Endothelial cell of umbilical vein (primary cell): ENCODE results near the gene NMNAT3. TPM values are rescaled to one million over a fixed set of nuclear protein-coding genes. Genes with fewer than 3 reads are reported as not detected.

Experiments used
- BruUV-seq: library from RNA; stranded (reverse); fragments of 400-500 nt; replicated peaks from 2 replicates; lab custom pipeline; 2021; lab: Mats Ljungman, UMichigan
- CTCF ChIA-PET: fragments of 300-600, 350-600 bp; sonication (Branson Sonifier 250); formaldehyde crosslinking; loops from one replicate; lab custom pipeline; 2021; ENCODE audit warnings: antibody characterized with exemption, inconsistent platforms; lab: Charles Lee
- POLR2A ChIA-PET: fragments of 300-600, 350-600 bp; sonication (Branson Sonifier 250); formaldehyde crosslinking; loops from one replicate; lab custom pipeline; 2021; ENCODE audit warnings: antibody characterized with exemption, inconsistent platforms; lab: Charles Lee
- DNase-seq: peaks from one replicate; pipeline ENCODE4 v3.0.0-alpha.2; 2011; ENCODE audit warnings: low read depth, low spot score
- FAIRE-seq: peaks from 2 replicates; lab custom pipeline; 2011; peaks lifted over from hg19 to GRCh38; lab: Jason Lieb, UNC
- H2AFZ ChIP-seq: 2 replicates; pipeline ENCODE4 v1.6.0; 2012; ENCODE audit warnings: low read depth, low read length, control low read depth, inconsistent platforms
- H3K27ac ChIP-seq: 2 replicates; pipeline ENCODE4 v1.5.1; 2011; ENCODE audit warnings: low read depth, mild to moderate bottlenecking, control low read depth, low read length, moderate library complexity; ENCODE audit not compliant: insufficient read depth
- H3K27me3 ChIP-seq, 2 experiments: 2 replicates each; pipeline versions ENCODE4 v1.6.0 to v1.6.1; 2011; ENCODE audit warnings: low read length in 2 of 2, mixed read lengths in 1 of 2; ENCODE audit not compliant: control insufficient read depth in 2 of 2, insufficient read depth in 2 of 2
- H3K36me3 ChIP-seq, 2 experiments: 2 replicates in 1 of 2; 3 replicates in 1 of 2; pipeline ENCODE4 v1.5.1; 2011; ENCODE audit warnings: low read length in 2 of 2, mild to moderate bottlenecking in 1 of 2, moderate library complexity in 1 of 2; ENCODE audit not compliant: control insufficient read depth in 2 of 2, insufficient read depth in 2 of 2; ENCODE audit errors: extremely low read depth in 1 of 2
- H3K4me1 ChIP-seq: 3 replicates; pipeline ENCODE4 v1.5.1; 2011; ENCODE audit warnings: mild to moderate bottlenecking, low read length; ENCODE audit not compliant: control insufficient read depth, insufficient read depth; ENCODE audit errors: extremely low read depth
- H3K4me2 ChIP-seq: 2 replicates; pipeline ENCODE4 v1.6.1; 2011; ENCODE audit warnings: low read length, control low read depth, mixed read lengths; ENCODE audit not compliant: insufficient read depth
- H3K4me3 ChIP-seq, 3 experiments: fragments of 200-600 bp in 1 of 3; sonication (generic), shearing (Covaris generic) in 1 of 3; replicated peaks in 1 of 3; 2 replicates each; pipeline ENCODE4 v1.5.1; 2011 to 2016; ENCODE audit warnings: control low read depth in 3 of 3, low read length in 3 of 3, mild to moderate bottlenecking in 2 of 3, inconsistent platforms in 1 of 3, low read depth in 1 of 3, moderate library complexity in 1 of 3; ENCODE audit not compliant: insufficient read depth in 1 of 3
- H3K79me2 ChIP-seq: 2 replicates; pipeline ENCODE4 v1.6.0; 2012; ENCODE audit warnings: low read length, inconsistent platforms; ENCODE audit not compliant: control insufficient read depth, insufficient read depth
- H3K9ac ChIP-seq: replicated peaks from 2 replicates; pipeline ENCODE3; 2011; ENCODE audit warnings: low read length, control low read depth; ENCODE audit not compliant: insufficient read depth; ENCODE audit errors: extremely low read depth
- H3K9me1 ChIP-seq: replicated peaks from 3 replicates; pipeline ENCODE4 v1.6.0; 2011; ENCODE audit warnings: mild to moderate bottlenecking, low read length; ENCODE audit not compliant: control insufficient read depth, insufficient read depth; ENCODE audit errors: extremely low read depth
- H3K9me3 ChIP-seq: replicated peaks from 2 replicates; pipeline ENCODE4 v1.5.1; 2012; ENCODE audit warnings: low read length, inconsistent platforms; ENCODE audit not compliant: control insufficient read depth, insufficient read depth
- H4K20me1 ChIP-seq: replicated peaks from 2 replicates; pipeline ENCODE3; 2011; ENCODE audit warnings: mild to moderate bottlenecking, low read length; ENCODE audit not compliant: control insufficient read depth, insufficient read depth; ENCODE audit errors: extremely low read depth
- CTCF ChIP-seq, 2 donors: IDR thresholded peaks; 1 replicate in 1 of 2; 2 replicates in 1 of 2; pipeline ENCODE4 v1.5.1; 2011; ENCODE audit warnings: low read length in 2 of 2, mild to moderate bottlenecking in 2 of 2, moderate library complexity in 2 of 2, control low read depth in 1 of 2, inconsistent platforms in 1 of 2, low read depth in 1 of 2; ENCODE audit not compliant: insufficient read depth in 1 of 2; ENCODE audit errors: extremely low read depth in 1 of 2
- EZH2 ChIP-seq: IDR thresholded peaks from 2 replicates; pipeline ENCODE4 v1.6.1; 2012; ENCODE audit warnings: borderline replicate concordance, low read depth, mild to moderate bottlenecking, moderate library complexity, low read length, inconsistent platforms; ENCODE audit not compliant: severe bottlenecking
- GATA2 ChIP-seq: IDR thresholded peaks from 2 replicates; pipeline ENCODE4 v1.7.0; 2011; ENCODE audit warnings: low read depth, mild to moderate bottlenecking, moderate library complexity, mixed read lengths, low read length; ENCODE audit not compliant: insufficient read length, insufficient read depth
- MAX ChIP-seq: IDR thresholded peaks from 2 replicates; pipeline ENCODE4 v1.6.1; 2011; ENCODE audit not compliant: insufficient read depth, insufficient read length
- MYC ChIP-seq: IDR thresholded peaks from one replicate; pipeline ENCODE4 v1.6.1; 2011; ENCODE audit warnings: mild to moderate bottlenecking, low read depth, low read length
- POLR2A ChIP-seq: IDR thresholded peaks from 2 replicates; pipeline ENCODE4 v1.6.1; 2012; ENCODE audit warnings: low read depth, mild to moderate bottlenecking, control low read depth, low read length
- POLR2AphosphoS5 ChIP-seq: IDR thresholded peaks from 2 replicates; pipeline ENCODE4 v1.6.1; 2012; ENCODE audit warnings: low read depth, mild to moderate bottlenecking, control low read depth, low read length, moderate library complexity; ENCODE audit not compliant: insufficient read depth
- dilution Hi-C: fragments of 300-500 bp; cut with MboI; formaldehyde crosslinking; loops from one replicate; pipeline ENCODE4 v1.15.0; 2019; ENCODE audit warnings: low sequenced_read_pairs; ENCODE audit not compliant: extremely low pct_ligation_motif_present
- intact Hi-C: fragments of 100-400 bp; cut with micrococcal nuclease; formaldehyde crosslinking; loops from one replicate; pipeline ENCODE4 v1.10.0; 2022
- polyA plus RNA-seq, 4 experiments: library from polyadenylated mRNA; depleted of rRNA in 3 of 4; stranded (reverse) in 3 of 4; unstranded in 1 of 4; fragments of >200 nt; gene quantifications; 2 replicates each; pipeline versions ENCODE4 v1.2.1 to v1.2.3, GENCODE V29; 2011 to 2012; ENCODE audit warnings: missing spikeins in 1 of 4
- total RNA-seq: library from RNA; stranded (reverse); gene quantifications from 2 replicates; pipeline ENCODE4 v1.2.3, GENCODE V29; 2021

Gene NMNAT3
- total and polyA plus RNA-seq, 2 donors (not counting 3 experiments of a cell fraction or from before 2014, with no cell fraction given): 0.59 to 0.60 TPM

- no peaks in the 10 kb centered on the region for H3K4me1 ChIP-seq
- no peaks in the 10 kb centered on the region for H3K9me1 ChIP-seq
- TF ChIP-seq MAX (no peak), GATA2 (no peak), POLR2A (no peak), CTCF (IDR thresholded peaks at IDR 0.05; ENCODE audit: extremely low read depth in 1 of 2, insufficient read depth in 1 of 2, low read depth in 1 of 2, low read length in 2 of 2) (peak in 1 of 2 donors; percentile 24), MYC (no peak), EZH2 (no peak), POLR2AphosphoS5 (no peak)
- intact Hi-C loops (loop anchor here (10.0 kb wide), 1 partner anchor 705 kb away; no protein-coding TSS in a partner anchor), dilution Hi-C loops (no loop called here)
- no peak overlapping the region for H2AFZ ChIP-seq
- H3K79me2 ChIP-seq: no peaks in the 10 kb centered on the region
- no peaks in the 10 kb centered on the region for H3K9me3 ChIP-seq
- H3K4me2 ChIP-seq: no peak overlapping the region
- DNase-seq: no peak
- CTCF ChIA-PET: interaction anchor here (1.2 kb wide), 1 partner anchor 14 kb away, joined by 3 read pairs; no protein-coding TSS in a partner anchor
- BruUV-seq: no TSS peak
- no peak overlapping the region for H3K27ac ChIP-seq
- H3K36me3 ChIP-seq: no peaks in the 10 kb centered on the region
- H3K9ac ChIP-seq: no peak overlapping the region
- H4K20me1 ChIP-seq: no peaks in the 10 kb centered on the region
- H3K4me3 ChIP-seq: no peak overlapping the region
- no peak for FAIRE-seq
- H3K27me3 ChIP-seq: no peaks in the 10 kb centered on the region
- POLR2A ChIA-PET: no interaction called here
Observed at GRCh38 chr3:139519998-139520737, 157.6 kb downstream of the NMNAT3 start.
